ENCODE results near the gene LYSMD4.
"Not testable (repeated sequence)": the region's sequence is repeated elsewhere in the genome, so short reads cannot be mapped to it uniquely, and the experiment has no call there.

GRCh38 chr15:99750326-99750725 is 17.1 kb upstream of the LYSMD4 start:
- not testable (repeated sequence) for TF ChIP-seq CTCF (IDR thresholded peaks at IDR 0.05; ENCODE audit: low read depth, low read length); POLR2A (IDR thresholded peaks at IDR 0.05; ENCODE audit: extremely low read depth, insufficient read length); MAX (IDR thresholded peaks at IDR 0.05; ENCODE audit: low read depth, low read length)
